ENCODE measurements around the gene NUFIP1. TPM values are rescaled to one million over a fixed set of nuclear protein-coding genes. Genes with fewer than 3 reads are reported as not detected.

Gene NUFIP1
- total and polyA plus RNA-seq, 8 donors = 1.3 to 4.4 (median 2.4) TPM; not detected in 2

- DNase-seq = no peak
- Histone ChIP-seq H3K9me3 (no peaks in the 10 kb centered on the region), H3K4me3 (no peak overlapping the region), H3K36me3 (no peaks in the 10 kb centered on the region), H3K27ac (no peak overlapping the region), H3K27me3 (no peaks in the 10 kb centered on the region), H3K4me1 (peaks cover 2 to 39% (median 11%) of the 10 kb centered on the region in 4 donors)
- TF ChIP-seq CTCF (IDR thresholded peaks at IDR 0.05) (no peak), POLR2AphosphoS5 (IDR thresholded peaks at IDR 0.05) (no peak), POLR2A (IDR thresholded peaks at IDR 0.05) (no peak), EP300 (IDR thresholded peaks at IDR 0.05) (no peak)
- intact Hi-C loops (cut with DNase I; ENCODE audit: low total_unique reads) = no loop called here
- 36 to 53% (median 41%) methylated on average over 4 of the region's 4 CpGs for WGBS, 5 donors
Measured at GRCh38 chr13:44927968-44928367, 61.3 kb downstream of the NUFIP1 start.

GRCh38 chr13:44921931-44922758 lies 67.1 kb downstream of the NUFIP1 start:
- Histone ChIP-seq H3K27ac (peak overlapping the region; percentile 79 to 99 (median 93)), H3K4me3 (no peak overlapping the region), H3K4me1 (peaks cover 30 to 59% (median 46%) of the 10 kb centered on the region in 4 donors), H3K27me3 (no peaks in the 10 kb centered on the region), H3K9me3 (no peaks in the 10 kb centered on the region), H3K36me3 (no peaks in the 10 kb centered on the region)
- DNase-seq = peak; percentile 64 to 72
- TF ChIP-seq EP300 (IDR thresholded peaks at IDR 0.05) (peak; percentile 75), POLR2A (IDR thresholded peaks at IDR 0.05) (no peak), POLR2AphosphoS5 (IDR thresholded peaks at IDR 0.05) (peak; percentile 57 to 80 (median 63))
- 12 to 27% (median 15%) methylated on average over 2 of the region's 2 CpGs for WGBS, 5 donors
- intact Hi-C loops (cut with DNase I; ENCODE audit: low total_unique reads) = no loop called here

- H3K27ac ChIP-seq = peak overlapping the region; percentile 91 to 99 (median 93)
Measured at GRCh38 chr13:44921246-44921877, 67.9 kb downstream of the NUFIP1 start.

GRCh38 chr13:44920013-44920412 lies 69.3 kb downstream of the NUFIP1 start:
- H3K27me3 ChIP-seq = no peaks in the 10 kb centered on the region
- peaks cover 30 to 64% (median 49%) of the 10 kb centered on the region in 4 donors for H3K4me1 ChIP-seq
- peak overlapping the region; percentile 91 to 99 (median 93) for H3K27ac ChIP-seq
- H3K9me3 ChIP-seq = no peaks in the 10 kb centered on the region
- DNase-seq = no peak
- TF ChIP-seq POLR2AphosphoS5 (IDR thresholded peaks at IDR 0.05) (no peak), CTCF (IDR thresholded peaks at IDR 0.05) (no peak), POLR2A (IDR thresholded peaks at IDR 0.05) (no peak), EP300 (IDR thresholded peaks at IDR 0.05) (no peak)
- 81 to 95% (median 93%) methylated on average over 3 of the region's 3 CpGs for WGBS, 5 donors
- intact Hi-C loops (cut with DNase I; ENCODE audit: low total_unique reads) = no loop called here
- no peak overlapping the region for H3K4me3 ChIP-seq
- no peaks in the 10 kb centered on the region for H3K36me3 ChIP-seq

More at GRCh38 chr13:44921246-44921877, 67.9 kb downstream of the NUFIP1 start:
- H3K36me3 ChIP-seq = no peaks in the 10 kb centered on the region
- H3K4me3 ChIP-seq = no peak overlapping the region
- TF ChIP-seq EP300 (IDR thresholded peaks at IDR 0.05) (no peak), POLR2A (IDR thresholded peaks at IDR 0.05) (no peak), CTCF (IDR thresholded peaks at IDR 0.05) (no peak), POLR2AphosphoS5 (IDR thresholded peaks at IDR 0.05) (no peak)
- no peaks in the 10 kb centered on the region for H3K9me3 ChIP-seq
- intact Hi-C loops (cut with DNase I; ENCODE audit: low total_unique reads) = no loop called here
- no peak for DNase-seq
- H3K27me3 ChIP-seq = no peaks in the 10 kb centered on the region
- 52 to 71% (median 61%) methylated on average over 11 of the region's 11 CpGs for WGBS, 5 donors
- H3K4me1 ChIP-seq = peaks cover 30 to 64% (median 49%) of the 10 kb centered on the region in 4 donors

All from stomach (tissue), 9 donors.